GM12874 (cell line): ENCODE results near the gene WWC2.

ENCODE experiments used
- CTCF ChIP-seq: IDR thresholded peaks from 2 replicates; pipeline ENCODE4 v1.5.1; 2011; ENCODE audit warnings: low read depth, mild to moderate bottlenecking, control low read depth, low read length, moderate library complexity; ENCODE audit not compliant: insufficient read depth

Gene WWC2

GRCh38 chr4:183095199-183095512, 3.9 kb upstream of the WWC2 start:
- no peak for TF ChIP-seq CTCF

- no peak for TF ChIP-seq CTCF
Observed at GRCh38 chr4:183096276-183096965, 2.6 kb upstream of the WWC2 start.

- TF ChIP-seq CTCF, result no peak
Observed at GRCh38 chr4:183097231-183098018, 1.6 kb upstream of the WWC2 start.

- TF ChIP-seq CTCF, result no peak
Observed at GRCh38 chr4:183098019-183098722, 886 bp upstream of the WWC2 start.

- no peak for TF ChIP-seq CTCF
Observed at GRCh38 chr4:183099537-183100297, 660 bp downstream of the WWC2 start.

GRCh38 chr4:183100298-183100599, 1.2 kb downstream of the WWC2 start:
- no peak for TF ChIP-seq CTCF

GRCh38 chr4:183100827-183101226, 1.8 kb downstream of the WWC2 start:
- no peak for TF ChIP-seq CTCF
